ENCODE data around the gene ZC4H2.

DNA sequence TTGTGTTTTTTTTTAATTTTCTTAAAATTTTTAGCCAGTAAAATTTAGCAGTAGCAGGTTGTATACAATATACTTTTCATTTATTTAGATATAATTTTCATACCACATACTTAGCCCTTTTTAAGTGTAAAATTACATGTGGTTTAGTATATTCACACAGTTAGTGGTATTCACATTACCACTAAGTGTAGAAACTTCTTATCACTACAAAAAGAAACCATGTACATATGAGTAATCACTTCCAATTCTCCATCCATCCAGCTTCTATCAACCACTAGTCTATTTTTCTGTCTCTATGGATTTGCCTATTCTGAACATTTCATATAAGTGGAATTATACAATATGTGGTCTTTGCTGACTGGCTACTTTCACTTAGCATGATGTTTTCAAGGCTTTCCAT lies 109.0 kb downstream of the ZC4H2 start:
- TF ChIP-seq CTCF (IDR thresholded peaks at IDR 0.05; ENCODE audit: borderline replicate concordance, extremely low read depth, low read length, poor library complexity, severe bottlenecking) (no peak), EZH2 (IDR thresholded peaks at IDR 0.05; ENCODE audit: borderline replicate concordance, low read depth, low read length, severe bottlenecking) (no peak)

All from DND-41 (cell line).